SK-N-MC (cell line): ENCODE measurements around the gene UBIAD1.

Experiments used
- EZH2 ChIP-seq: fragments of 200-600 bp; sonication (generic); IDR thresholded peaks from one replicate; pipeline ENCODE4 v1.6.1; 2017; ENCODE audit warnings: antibody characterized with exemption
- FOXP2 ChIP-seq: optimal IDR thresholded peaks from 2 replicates; pipeline ENCODE3; 2011; ENCODE audit warnings: mild to moderate bottlenecking, moderate library complexity; ENCODE audit not compliant: insufficient read depth; ENCODE audit errors: extremely low read length, control extremely low read depth
- POLR2AphosphoS5 ChIP-seq: IDR thresholded peaks from 2 replicates; pipeline ENCODE4 v1.6.1; 2012; ENCODE audit warnings: mild to moderate bottlenecking, low read depth, low read length, borderline replicate concordance

GRCh38 chr1:11252538-11252937 is 20.5 kb upstream of the UBIAD1 start:
- TF ChIP-seq EZH2 (no peak), POLR2AphosphoS5 (no peak), FOXP2 (no peak)
